Panc1 (cell line): ENCODE data around the gene TRAF2. TPM values are rescaled to one million over a fixed set of nuclear protein-coding genes. Genes with fewer than 3 reads are reported as not detected.

ENCODE experiments used
- ATAC-seq: fragments of 200-7000 bp; cut with Tn5 transposase; 2 replicates; pipeline ENCODE4 v1.9.1; 2020; ENCODE audit warnings: mild to moderate bottlenecking, moderate library complexity
- BruUV-seq: library from RNA; stranded (reverse); fragments of 400-500 nt; replicated peaks from 2 replicates; lab custom pipeline; 2021; lab: Mats Ljungman, UMichigan
- CTCF ChIA-PET: fragments of 300-600 bp; sonication (Branson Sonifier 250); formaldehyde crosslinking; loops from one replicate; lab custom pipeline; 2022; ENCODE audit warnings: antibody characterized with exemption; lab: Charles Lee
- POLR2A ChIA-PET: fragments of 300-600 bp; sonication (Branson Sonifier 250); formaldehyde crosslinking; loops from one replicate; lab custom pipeline; 2022; ENCODE audit warnings: antibody characterized with exemption; lab: Charles Lee
- DNase-seq: peaks from one replicate; pipeline ENCODE4 v3.0.0-alpha.2; 2010; ENCODE audit warnings: low read depth, low spot score
- H3K27ac ChIP-seq: 2 replicates; pipeline ENCODE4 v1.5.1; 2011; ENCODE audit warnings: mild to moderate bottlenecking, low read length, inconsistent platforms
- H3K27me3 ChIP-seq: fragments of 200-500 bp; sonication (Bioruptor generic); 2 replicates; pipeline ENCODE4 v1.6.0; 2014; ENCODE audit warnings: low read length, inconsistent platforms; ENCODE audit not compliant: control insufficient read depth, insufficient read depth
- H3K36me3 ChIP-seq: fragments of 200-500 bp; sonication (Bioruptor generic); 2 replicates; pipeline ENCODE4 v1.5.1; 2014; ENCODE audit warnings: inconsistent platforms, mild to moderate bottlenecking, low read length, moderate library complexity; ENCODE audit not compliant: control insufficient read depth, insufficient read depth
- H3K4me1 ChIP-seq: 2 replicates; pipeline ENCODE4 v1.5.1; 2011; ENCODE audit warnings: inconsistent platforms, mild to moderate bottlenecking, low read length, moderate library complexity; ENCODE audit not compliant: control insufficient read depth, insufficient read depth
- H3K4me3 ChIP-seq, 2 experiments: 2 replicates each; pipeline ENCODE4 v1.5.1; 2011 to 2012; ENCODE audit warnings: low read depth in 2 of 2, low read length in 2 of 2, mild to moderate bottlenecking in 2 of 2, inconsistent platforms in 1 of 2, moderate library complexity in 1 of 2
- H3K9me3 ChIP-seq: fragments of 200-500 bp; sonication (Bioruptor generic); 2 replicates; pipeline ENCODE4 v1.5.1; 2014; ENCODE audit warnings: low read depth, mild to moderate bottlenecking, inconsistent platforms, low read length, moderate library complexity; ENCODE audit not compliant: control insufficient read depth, insufficient read depth
- POLR2AphosphoS5 ChIP-seq: IDR thresholded peaks from 2 replicates; pipeline ENCODE4 v1.6.1; 2012; ENCODE audit warnings: mild to moderate bottlenecking, low read depth, low read length, moderate library complexity
- SIN3A ChIP-seq: IDR thresholded peaks from 2 replicates; pipeline ENCODE4 v1.6.1; 2012; ENCODE audit warnings: low read depth, mild to moderate bottlenecking, low read length, moderate library complexity, borderline replicate concordance; ENCODE audit not compliant: insufficient read depth
- TCF7L2 ChIP-seq: IDR thresholded peaks from 2 replicates; pipeline ENCODE4 v1.6.1; 2011; ENCODE audit warnings: mild to moderate bottlenecking, low read depth, low read length, inconsistent platforms
- in situ Hi-C: cut with HindIII; loops from 2 replicates; pipeline ENCODE4 v1.10.0; 2016; ENCODE audit warnings: low sequenced_read_pairs, low pct_unique_long_range_greater_than_20kb
- intact Hi-C: fragments of 100-400 bp; cut with micrococcal nuclease; formaldehyde crosslinking; loops from one replicate; pipeline ENCODE4 v1.10.0; 2022; ENCODE audit not compliant: unreplicated experiment
- total RNA-seq: library from RNA; stranded (reverse); gene quantifications from one replicate; pipeline ENCODE4 v1.2.1, GENCODE V29; 2021; ENCODE audit not compliant: unreplicated experiment
- TF ChIP-seq, protein P1 (sequence below), 2 experiments: IDR thresholded peaks; 2 replicates each; pipeline ENCODE4 v1.6.1; 2011 to 2012; ENCODE audit warnings: low read depth in 2 of 2, control low read depth in 1 of 2, low read length in 1 of 2, mild to moderate bottlenecking in 1 of 2, moderate library complexity in 1 of 2; ENCODE audit not compliant: insufficient read depth in 1 of 2
- TF ChIP-seq, protein P2 (sequence below): fragments of 450-650 bp; IDR thresholded peaks from 2 replicates; pipeline ENCODE4 v1.5.1; 2017; ENCODE audit warnings: mild to moderate bottlenecking

The TRAF2 gene
- total RNA-seq, 1 experiment from 2014 or later: 48.7 TPM

DNA sequence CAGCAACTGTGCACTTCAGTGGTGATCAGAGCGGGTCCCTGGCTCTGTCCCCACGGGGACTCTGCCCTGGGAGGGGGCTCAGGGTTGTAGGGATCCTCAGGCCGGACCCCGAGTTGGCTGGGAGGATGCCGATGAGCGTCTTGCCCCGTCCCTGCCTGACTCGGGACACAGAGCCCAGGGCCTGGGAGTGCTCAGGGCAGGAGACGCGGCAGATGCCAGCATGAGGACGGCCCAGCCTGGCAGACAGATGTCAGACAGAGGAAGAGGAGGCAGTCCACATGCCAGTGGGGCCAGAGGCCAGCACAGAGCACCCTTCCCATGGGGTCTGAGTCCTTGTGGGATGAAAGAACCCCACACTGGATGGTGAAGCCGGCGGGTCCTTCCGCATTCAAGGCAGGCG is 77.0 kb downstream of the TRAF2 start:
- DNase-seq (no peak), ATAC-seq (no peak)
- Histone ChIP-seq H3K27me3 (no peaks in the 10 kb centered on the region), H3K4me1 (peaks cover 5% of the 10 kb centered on the region; the same call in 1 of the 2 replicates), H3K36me3 (no peaks in the 10 kb centered on the region), H3K9me3 (no peaks in the 10 kb centered on the region), H3K4me3 (no peak overlapping the region), H3K27ac (no peak overlapping the region)
- intact Hi-C loops: no loop called here
- no TSS peak for BruUV-seq
- POLR2A ChIA-PET: no interaction called here
- in situ Hi-C loops: no loop called here
- CTCF ChIA-PET: no interaction called here
- TF ChIP-seq POLR2AphosphoS5: no peak
- TF ChIP-seq SIN3A: no peak
- TF ChIP-seq, protein P1, sequence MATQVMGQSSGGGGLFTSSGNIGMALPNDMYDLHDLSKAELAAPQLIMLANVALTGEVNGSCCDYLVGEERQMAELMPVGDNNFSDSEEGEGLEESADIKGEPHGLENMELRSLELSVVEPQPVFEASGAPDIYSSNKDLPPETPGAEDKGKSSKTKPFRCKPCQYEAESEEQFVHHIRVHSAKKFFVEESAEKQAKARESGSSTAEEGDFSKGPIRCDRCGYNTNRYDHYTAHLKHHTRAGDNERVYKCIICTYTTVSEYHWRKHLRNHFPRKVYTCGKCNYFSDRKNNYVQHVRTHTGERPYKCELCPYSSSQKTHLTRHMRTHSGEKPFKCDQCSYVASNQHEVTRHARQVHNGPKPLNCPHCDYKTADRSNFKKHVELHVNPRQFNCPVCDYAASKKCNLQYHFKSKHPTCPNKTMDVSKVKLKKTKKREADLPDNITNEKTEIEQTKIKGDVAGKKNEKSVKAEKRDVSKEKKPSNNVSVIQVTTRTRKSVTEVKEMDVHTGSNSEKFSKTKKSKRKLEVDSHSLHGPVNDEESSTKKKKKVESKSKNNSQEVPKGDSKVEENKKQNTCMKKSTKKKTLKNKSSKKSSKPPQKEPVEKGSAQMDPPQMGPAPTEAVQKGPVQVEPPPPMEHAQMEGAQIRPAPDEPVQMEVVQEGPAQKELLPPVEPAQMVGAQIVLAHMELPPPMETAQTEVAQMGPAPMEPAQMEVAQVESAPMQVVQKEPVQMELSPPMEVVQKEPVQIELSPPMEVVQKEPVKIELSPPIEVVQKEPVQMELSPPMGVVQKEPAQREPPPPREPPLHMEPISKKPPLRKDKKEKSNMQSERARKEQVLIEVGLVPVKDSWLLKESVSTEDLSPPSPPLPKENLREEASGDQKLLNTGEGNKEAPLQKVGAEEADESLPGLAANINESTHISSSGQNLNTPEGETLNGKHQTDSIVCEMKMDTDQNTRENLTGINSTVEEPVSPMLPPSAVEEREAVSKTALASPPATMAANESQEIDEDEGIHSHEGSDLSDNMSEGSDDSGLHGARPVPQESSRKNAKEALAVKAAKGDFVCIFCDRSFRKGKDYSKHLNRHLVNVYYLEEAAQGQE (IDR thresholded peaks at IDR 0.05; ENCODE audit: insufficient read depth in 1 of 2, low read depth in 2 of 2, low read length in 1 of 2): no peak
- TF ChIP-seq, protein P2, sequence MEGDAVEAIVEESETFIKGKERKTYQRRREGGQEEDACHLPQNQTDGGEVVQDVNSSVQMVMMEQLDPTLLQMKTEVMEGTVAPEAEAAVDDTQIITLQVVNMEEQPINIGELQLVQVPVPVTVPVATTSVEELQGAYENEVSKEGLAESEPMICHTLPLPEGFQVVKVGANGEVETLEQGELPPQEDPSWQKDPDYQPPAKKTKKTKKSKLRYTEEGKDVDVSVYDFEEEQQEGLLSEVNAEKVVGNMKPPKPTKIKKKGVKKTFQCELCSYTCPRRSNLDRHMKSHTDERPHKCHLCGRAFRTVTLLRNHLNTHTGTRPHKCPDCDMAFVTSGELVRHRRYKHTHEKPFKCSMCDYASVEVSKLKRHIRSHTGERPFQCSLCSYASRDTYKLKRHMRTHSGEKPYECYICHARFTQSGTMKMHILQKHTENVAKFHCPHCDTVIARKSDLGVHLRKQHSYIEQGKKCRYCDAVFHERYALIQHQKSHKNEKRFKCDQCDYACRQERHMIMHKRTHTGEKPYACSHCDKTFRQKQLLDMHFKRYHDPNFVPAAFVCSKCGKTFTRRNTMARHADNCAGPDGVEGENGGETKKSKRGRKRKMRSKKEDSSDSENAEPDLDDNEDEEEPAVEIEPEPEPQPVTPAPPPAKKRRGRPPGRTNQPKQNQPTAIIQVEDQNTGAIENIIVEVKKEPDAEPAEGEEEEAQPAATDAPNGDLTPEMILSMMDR: no peak
- TF ChIP-seq TCF7L2: no peak

DNA sequence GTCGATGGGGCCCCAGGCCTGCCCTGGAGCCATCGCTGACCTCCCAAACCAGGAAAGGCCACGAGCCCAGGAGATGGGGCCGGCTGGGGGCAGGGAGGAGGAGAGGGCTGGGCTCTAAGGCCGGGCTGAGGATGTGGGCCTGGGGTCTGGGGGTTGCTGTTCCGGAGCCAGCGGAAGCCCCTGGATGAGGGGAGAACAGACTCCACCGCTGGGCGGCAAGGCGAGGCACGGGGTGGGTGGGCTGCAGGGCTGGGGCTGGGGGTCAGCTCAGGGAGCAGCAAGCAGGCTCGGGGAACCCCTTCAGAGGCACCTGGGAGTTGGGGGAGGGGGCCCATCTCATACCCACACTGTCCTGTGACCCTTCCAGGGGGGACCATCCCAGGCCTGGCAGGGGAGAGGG is 77.4 kb downstream of the TRAF2 start:
- Histone ChIP-seq H3K36me3 (no peaks in the 10 kb centered on the region), H3K4me1 (peaks cover 5% of the 10 kb centered on the region; the same call in 1 of the 2 replicates), H3K9me3 (no peaks in the 10 kb centered on the region), H3K27ac (no peak overlapping the region), H3K4me3 (no peak overlapping the region), H3K27me3 (no peaks in the 10 kb centered on the region)
- intact Hi-C loops: no loop called here
- in situ Hi-C loops: no loop called here
- POLR2A ChIA-PET: no interaction called here
- ATAC-seq (no peak), DNase-seq (no peak)
- no peak for TF ChIP-seq POLR2AphosphoS5
- no peak for TF ChIP-seq TCF7L2
- TF ChIP-seq SIN3A: no peak
- CTCF ChIA-PET: no interaction called here
- BruUV-seq: no TSS peak

DNA sequence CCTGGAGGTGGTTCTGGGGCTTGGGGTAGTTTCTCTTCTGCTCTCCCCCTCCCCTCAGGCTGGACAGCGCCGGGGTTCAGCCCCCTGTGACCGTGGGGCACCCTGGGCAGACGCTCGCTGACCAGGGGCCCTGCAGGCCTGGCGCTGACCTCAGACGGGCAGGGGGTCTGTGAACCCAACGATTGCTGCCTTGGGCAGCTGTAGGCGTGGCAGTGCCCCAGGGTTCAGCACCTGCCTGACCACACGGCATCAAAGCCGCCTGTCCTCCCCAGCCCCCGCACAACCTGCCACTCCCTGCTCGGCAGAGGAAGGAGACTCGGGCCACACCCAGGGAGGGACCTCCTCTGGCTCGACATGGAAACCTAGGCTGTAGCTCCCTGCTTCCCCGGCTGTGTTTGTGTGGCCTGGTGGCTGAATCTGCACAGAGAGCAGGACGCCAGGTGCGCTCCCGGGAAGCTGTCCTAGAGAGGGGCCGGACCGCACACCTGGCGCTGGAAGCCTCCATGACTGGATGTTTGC is 77.9 kb downstream of the TRAF2 start:
- CTCF ChIA-PET: interaction anchor here (0.6 kb wide), 2 partner anchors 12 to 13 kb away, joined by 6 to 8 read pairs; no protein-coding TSS in a partner anchor
- 0 out of 2 replicates have a peak, but pooled peaks have one; percentile 10 for ATAC-seq

More for the DNA sequence above, 77.9 kb downstream of the TRAF2 start:
- no peaks in the 10 kb centered on the region for H3K27me3 ChIP-seq
- H3K27ac ChIP-seq: no peak overlapping the region
- intact Hi-C loops (no loop called here), in situ Hi-C loops (no loop called here)
- H3K4me3 ChIP-seq: no peak overlapping the region
- DNase-seq: no peak
- peaks cover 5% of the 10 kb centered on the region; the same call in 1 of the 2 replicates for H3K4me1 ChIP-seq
- POLR2A ChIA-PET: no interaction called here
- TF ChIP-seq, protein P2: no peak
- TF ChIP-seq, protein P1 (IDR thresholded peaks at IDR 0.05; ENCODE audit: insufficient read depth in 1 of 2, low read depth in 2 of 2, low read length in 1 of 2): no peak
- no TSS peak for BruUV-seq
- no peaks in the 10 kb centered on the region for H3K9me3 ChIP-seq
- no peaks in the 10 kb centered on the region for H3K36me3 ChIP-seq
